Measurements from ENCODE around the gene ECT2L. TPM values are rescaled to one million over a fixed set of nuclear protein-coding genes. Genes with fewer than 3 reads are reported as not detected.

The ECT2L gene
- total and polyA plus RNA-seq, 2 of the 13 experiments (the other 11 are each of a cell fraction or from before 2014, with no cell fraction given): 0.12 TPM; not detected in 1

GRCh38 chr6:138814179-138814834 lies 18.4 kb downstream of the ECT2L start (continued):
- TF ChIP-seq SMAD1 (CRISPR knock-in tag; IDR thresholded peaks at IDR 0.05; ENCODE audit: borderline replicate concordance, low read depth): no peak
- no peak for TF ChIP-seq RNF219 (CRISPR knock-in tag; IDR thresholded peaks at IDR 0.05)
- TF ChIP-seq BRF2 (CRISPR knock-in tag; IDR thresholded peaks at IDR 0.05): no peak
- no peak for TF ChIP-seq ZNF549 (CRISPR knock-in tag; IDR thresholded peaks at IDR 0.05)
- no peak for TF ChIP-seq SNAI1 (CRISPR knock-in tag; IDR thresholded peaks at IDR 0.05; ENCODE audit: borderline replicate concordance)
- no peak for TF ChIP-seq TMF1 (CRISPR knock-in tag; IDR thresholded peaks at IDR 0.05; ENCODE audit: low read depth)
- peak; percentile 69 for TF ChIP-seq HNF4A (CRISPR knock-in tag; IDR thresholded peaks at IDR 0.05)
- no peak for TF ChIP-seq ZNF747 (CRISPR knock-in tag; IDR thresholded peaks at IDR 0.05; ENCODE audit: borderline replicate concordance)
- TF ChIP-seq ZBTB8A (CRISPR knock-in tag; IDR thresholded peaks at IDR 0.05; ENCODE audit: borderline replicate concordance, low read depth): no peak
- TF ChIP-seq ZSCAN12 (CRISPR knock-in tag; IDR thresholded peaks at IDR 0.05): no peak
- no peak for TF ChIP-seq ZNF333 (CRISPR knock-in tag; IDR thresholded peaks at IDR 0.05; ENCODE audit: borderline replicate concordance)
- TF ChIP-seq DMAP1 (CRISPR knock-in tag; IDR thresholded peaks at IDR 0.05): 0 out of 2 replicates have a peak, but pooled peaks have one; percentile 42
